CMK (cell line): ENCODE data around the gene DCBLD2.
A peak's percentile ranks its signal among the peaks of the same experiment; 100 is the strongest.

Source experiments
- DNase-seq: peaks from one replicate; pipeline ENCODE4 v3.0.0-alpha.2; 2010; ENCODE audit warnings: low read depth

Gene DCBLD2, protein sequence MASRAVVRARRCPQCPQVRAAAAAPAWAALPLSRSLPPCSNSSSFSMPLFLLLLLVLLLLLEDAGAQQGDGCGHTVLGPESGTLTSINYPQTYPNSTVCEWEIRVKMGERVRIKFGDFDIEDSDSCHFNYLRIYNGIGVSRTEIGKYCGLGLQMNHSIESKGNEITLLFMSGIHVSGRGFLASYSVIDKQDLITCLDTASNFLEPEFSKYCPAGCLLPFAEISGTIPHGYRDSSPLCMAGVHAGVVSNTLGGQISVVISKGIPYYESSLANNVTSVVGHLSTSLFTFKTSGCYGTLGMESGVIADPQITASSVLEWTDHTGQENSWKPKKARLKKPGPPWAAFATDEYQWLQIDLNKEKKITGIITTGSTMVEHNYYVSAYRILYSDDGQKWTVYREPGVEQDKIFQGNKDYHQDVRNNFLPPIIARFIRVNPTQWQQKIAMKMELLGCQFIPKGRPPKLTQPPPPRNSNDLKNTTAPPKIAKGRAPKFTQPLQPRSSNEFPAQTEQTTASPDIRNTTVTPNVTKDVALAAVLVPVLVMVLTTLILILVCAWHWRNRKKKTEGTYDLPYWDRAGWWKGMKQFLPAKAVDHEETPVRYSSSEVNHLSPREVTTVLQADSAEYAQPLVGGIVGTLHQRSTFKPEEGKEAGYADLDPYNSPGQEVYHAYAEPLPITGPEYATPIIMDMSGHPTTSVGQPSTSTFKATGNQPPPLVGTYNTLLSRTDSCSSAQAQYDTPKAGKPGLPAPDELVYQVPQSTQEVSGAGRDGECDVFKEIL

DNA sequence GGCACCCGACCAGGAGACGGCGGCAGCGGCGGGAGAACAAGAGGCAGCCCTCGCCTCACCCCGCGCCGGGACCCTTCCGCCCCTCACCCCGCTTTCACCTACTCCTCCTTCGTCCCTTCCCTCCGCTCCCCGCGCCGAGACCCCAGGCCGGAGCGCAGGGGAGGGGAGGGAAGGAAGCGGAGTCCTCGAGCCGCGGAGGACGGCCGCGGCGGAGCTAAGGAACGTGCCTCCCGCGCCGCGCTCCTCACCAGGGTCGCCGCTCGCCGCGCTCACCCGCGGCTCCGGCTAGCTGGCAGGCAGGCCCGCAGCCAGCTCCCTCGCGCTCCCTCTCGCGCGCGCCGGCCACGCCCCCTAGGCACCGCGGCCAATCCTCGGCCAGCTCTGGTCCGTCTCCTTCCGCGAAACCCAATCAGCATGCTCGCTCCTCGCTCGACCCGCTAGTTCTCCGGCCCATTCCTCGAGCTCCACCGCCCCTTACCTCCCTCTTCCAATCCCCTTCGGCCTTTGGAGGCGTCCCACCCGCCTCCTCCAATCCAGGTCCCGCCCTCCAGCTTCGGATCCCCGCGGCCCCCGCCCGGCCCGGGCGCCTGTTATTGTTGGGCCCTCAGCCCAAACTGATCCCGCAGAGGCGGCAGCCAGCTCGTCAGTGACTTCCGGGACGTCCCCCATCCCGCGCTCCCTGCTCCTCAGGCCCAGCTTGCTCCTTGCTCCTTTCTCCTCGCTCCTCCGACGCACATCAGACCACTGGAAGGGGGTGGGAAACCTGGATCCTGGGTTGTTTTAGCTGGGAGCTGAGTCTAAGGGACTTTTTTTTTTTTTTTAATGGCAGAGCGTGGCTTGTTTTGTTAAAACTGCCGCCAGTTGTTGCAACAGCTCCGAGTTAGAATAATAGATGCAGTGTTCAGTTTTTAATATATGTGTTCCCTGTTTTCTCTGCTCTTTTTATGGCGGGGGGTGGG, at the start of gene DCBLD2:
Gene DCBLD2 (minus strand): TSS at position 304 of the 959 bp plus-strand sequence. CDS start 369 bp downstream, outside the sequence.
- peak; percentile 71 for DNase-seq

DNA sequence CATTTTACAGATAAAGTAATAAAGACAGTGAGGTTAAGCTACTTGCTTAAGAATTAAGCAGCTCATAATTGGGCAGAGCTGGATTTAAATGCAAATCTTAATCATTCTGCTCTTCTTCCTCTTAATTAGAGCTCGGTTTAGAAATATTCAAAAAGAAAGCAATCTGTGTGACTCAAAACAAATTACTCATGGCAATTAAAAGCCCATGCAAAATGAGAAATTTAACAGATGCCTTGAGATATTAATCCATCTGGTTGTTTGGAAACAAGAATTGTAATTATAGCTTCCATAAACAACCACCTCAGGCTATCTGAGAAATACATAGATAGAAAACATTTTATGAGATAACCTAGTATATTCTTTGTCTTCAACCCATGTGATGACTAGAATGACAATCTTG, 44.2 kb upstream of the DCBLD2 start:
- no peak for DNase-seq

GRCh38 chr3:98945101-98945524, 43.6 kb upstream of the DCBLD2 start:
- no peak for DNase-seq

- DNase-seq: no peak
Measured at GRCh38 chr3:98930413-98930812, 28.9 kb upstream of the DCBLD2 start.

DNA sequence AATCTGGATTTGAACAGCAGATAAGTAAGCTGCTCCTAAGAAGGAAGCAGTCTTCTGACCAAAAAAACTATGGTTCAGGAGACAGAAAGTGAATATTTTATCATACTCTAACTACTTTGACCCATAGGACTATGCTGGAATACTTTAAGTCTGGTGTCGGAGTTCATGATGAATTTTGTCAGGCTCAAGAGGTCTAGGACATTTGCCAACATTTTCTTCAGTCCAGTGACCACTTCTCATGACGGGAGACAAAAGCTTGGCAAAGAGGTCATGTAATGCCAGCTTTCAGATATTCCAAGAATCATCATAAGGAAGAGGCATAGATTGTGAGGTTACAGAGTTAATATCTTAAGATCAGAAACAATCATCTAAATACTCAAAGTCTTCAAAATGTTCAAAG, 20.5 kb upstream of the DCBLD2 start:
- no peak for DNase-seq

GRCh38 chr3:98920166-98920565, 18.7 kb upstream of the DCBLD2 start:
- no peak for DNase-seq

- DNase-seq: no peak
Measured at GRCh38 chr3:98918586-98918985, 17.1 kb upstream of the DCBLD2 start.

DNA sequence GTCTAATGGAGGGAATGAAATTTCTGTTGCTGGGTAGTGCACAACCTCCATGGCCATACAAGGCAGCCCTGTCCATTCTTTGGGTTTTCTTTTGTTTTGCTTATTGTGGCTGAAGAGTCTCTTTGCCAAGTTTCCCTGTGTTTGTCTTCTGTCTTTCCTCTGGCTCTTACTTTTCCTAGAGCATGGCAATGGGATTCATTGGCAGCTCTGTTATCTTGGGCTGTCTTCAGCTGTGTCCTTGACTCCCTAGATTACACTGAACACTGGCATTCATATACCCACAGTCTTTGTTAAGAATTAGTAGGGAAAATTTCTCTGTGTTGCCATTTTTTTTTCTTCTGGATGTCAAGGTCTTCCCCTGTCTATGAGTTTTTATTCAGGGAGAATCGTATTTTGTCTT, 16.1 kb upstream of the DCBLD2 start:
- DNase-seq: no peak

DNA sequence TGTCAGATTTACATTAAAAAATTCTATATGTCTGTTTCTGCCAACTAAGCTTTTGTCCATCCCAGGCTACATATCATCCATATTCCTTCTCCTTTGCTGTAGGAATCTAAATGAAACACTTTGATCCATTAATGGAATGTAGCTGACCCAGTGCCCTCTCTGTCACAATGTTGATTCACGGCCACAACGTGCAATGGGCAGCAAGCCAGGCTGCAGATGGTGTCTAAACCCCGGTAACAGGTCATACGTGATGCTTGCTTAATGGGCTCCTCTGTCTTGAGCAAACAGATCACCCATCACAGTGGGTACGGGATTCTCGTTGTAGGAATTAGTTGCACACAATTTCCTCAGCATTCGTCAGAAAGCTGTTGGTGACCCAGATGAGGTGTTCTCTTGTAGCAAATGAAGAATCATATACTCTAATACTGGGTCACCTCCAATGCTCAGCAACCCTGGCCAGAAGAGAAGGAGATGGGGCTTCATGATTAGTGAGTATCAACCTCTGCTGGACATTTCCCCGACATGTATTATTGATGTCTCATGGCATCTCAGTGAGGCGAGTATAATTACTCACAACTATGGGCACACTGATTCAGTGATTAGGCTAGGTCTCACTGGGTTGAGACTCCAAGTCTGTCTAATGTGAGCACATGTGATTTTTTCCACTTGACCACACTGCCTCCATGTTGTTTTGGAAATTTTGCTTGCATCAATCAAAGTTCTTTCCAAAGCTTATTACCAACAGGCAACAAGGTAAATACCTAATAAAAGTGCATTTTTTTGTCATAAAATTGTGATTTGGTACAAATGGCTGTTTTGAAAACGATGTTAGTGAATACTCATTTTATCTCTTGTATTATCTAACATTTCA, 12.9 kb upstream of the DCBLD2 start:
- no peak for DNase-seq

- DNase-seq: no peak
Measured at GRCh38 chr3:98912448-98912847, 11.0 kb upstream of the DCBLD2 start.

DNA sequence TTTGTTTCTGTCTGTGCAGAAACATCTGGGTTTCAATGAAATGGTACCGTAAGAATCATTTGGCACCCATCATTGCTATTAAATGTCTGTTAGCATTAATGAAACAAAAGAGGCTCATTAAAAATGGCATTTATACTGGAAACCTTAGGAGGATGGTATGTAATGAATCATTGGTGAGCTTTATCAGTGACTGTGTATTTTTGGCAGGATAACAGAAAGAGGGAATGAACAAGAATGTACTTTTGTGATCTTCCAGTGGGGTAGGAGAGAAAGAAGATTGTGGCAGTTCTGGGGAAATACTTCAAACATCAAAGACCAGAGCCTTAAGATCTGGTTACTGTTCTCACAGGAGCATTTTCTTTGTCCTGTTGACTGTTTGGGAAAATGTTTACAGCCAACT, 4.7 kb upstream of the DCBLD2 start:
- no peak for DNase-seq

- DNase-seq: no peak
Measured at GRCh38 chr3:98903705-98904481, 2.4 kb upstream of the DCBLD2 start.

DNA sequence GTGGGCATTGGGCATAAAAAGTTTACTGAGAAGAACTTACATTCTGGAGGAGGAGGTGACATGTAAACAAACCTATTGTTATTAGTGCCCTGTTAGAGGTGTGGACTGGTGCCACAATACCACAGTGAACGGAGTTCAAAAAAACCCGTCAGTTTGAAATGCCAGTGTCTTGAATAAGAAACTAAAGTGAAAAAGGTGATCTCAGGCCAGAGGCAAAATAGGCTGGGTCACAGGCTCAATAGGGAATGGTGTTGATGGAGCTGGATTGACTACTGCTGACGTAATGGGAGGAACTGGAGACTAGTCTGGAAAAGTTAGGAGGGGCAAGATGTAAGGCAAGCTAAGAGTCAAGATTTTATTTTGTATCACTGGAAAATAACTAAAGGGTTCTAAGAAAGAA, 1.6 kb upstream of the DCBLD2 start:
- DNase-seq: no peak

DNA sequence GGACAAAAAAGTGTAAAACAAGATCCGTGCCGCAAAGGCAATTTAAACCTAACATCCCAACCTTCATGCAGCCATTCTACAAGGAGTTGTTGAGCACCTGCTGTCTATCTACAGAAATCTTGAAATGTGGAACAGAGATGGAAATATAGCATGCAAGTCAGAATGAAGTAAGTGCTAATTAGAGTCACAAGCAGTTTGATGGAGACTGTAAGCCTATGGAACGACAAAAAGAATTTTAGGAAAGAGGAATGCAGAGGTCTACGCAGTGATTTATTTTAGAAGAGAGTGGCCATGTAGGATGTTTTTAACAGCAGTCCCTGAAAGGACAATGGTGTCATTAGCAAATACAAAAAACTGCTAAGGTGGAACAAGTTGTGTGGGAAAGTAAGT, 851 bp upstream of the DCBLD2 start:
- DNase-seq: no peak

DNA sequence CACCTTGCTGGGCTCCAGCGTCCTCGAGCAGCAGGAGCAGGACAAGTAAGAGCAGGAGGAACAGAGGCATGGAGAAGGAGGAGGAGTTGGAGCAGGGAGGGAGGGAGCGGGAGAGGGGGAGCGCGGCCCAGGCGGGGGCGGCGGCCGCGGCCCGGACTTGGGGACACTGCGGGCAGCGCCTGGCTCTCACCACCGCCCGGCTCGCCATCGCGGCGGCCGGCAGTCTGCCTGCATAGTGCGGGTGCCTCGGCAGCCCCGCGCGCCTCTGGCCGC, 440 bp downstream of the DCBLD2 start:
- no peak for DNase-seq

GRCh38 chr3:98900265-98901118, 1.0 kb downstream of the DCBLD2 start:
- DNase-seq: no peak

DNA sequence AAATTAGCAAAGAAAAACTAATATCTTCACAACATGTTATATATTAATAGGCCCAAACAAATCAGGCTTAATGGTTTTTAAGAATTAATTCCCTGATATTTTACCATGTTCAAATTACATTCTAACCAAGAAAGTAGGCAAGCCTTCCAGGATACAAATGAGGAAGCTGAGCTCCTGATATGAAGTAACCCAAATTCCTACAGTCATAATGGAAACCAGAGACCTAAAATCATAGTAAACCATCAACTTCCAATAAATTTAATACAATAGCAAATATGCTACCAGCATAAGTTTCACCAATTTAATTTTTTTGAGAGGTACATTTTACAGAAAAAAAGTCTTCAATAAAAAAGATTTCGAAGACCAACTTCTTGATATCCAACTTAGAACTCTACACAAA, 3.8 kb downstream of the DCBLD2 start:
- no peak for DNase-seq

DNA sequence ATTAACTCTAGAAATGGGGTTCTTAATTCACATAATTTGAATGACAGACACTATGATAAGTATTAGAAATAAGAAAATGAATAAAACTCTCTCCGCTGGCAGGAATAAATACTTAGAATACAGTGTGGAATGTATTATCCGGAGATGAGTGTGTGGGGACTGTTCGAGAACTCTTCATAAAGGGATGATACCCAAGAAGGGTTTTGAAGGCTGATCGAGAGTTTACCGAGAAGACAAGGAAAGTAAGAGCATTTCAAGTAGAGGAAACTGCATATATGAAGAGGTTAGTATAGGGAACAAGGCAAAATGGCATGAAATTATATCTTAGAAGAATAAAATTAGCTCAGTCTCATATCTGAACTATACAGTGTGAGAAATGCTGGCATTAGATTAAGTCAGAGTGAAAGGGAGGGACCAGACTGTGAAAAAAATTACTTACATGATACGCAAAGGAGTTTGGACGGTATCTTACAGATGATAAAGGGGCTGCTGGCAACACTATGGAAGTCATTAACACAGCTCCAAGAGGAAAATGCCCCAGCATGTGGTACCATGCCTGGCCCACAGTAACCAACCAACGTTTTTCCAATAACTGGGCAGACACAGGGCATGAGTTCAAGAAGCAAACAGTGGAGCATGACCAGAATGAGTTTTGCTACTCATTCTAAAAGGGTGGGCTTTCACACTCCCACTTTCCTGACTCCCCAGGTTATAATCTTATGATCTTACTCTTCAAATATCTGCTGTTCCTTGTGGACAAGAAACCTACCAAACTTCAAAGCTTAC, 6.5 kb downstream of the DCBLD2 start:
- no peak for DNase-seq

DNA sequence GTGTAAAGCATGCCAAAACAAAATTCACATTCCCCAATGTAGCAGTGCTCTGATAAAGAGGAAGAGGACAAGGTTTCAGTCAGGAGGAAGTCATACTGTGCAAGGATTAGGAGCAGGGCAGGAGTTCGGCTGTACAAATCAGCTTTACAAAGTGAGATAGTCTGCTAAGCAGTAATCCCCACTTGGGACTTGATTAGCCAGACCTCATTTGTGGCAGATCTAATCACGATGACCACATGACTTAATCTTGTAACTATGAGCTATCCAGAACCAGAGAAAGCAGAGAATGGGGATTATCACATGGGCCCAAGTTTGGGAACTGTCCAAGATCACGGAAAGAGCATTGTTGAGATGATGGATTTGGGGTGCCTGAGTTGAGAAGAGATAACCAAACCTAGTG, 7.8 kb downstream of the DCBLD2 start:
- DNase-seq: no peak
